CD4-positive, alpha-beta T cell (primary cell): ENCODE measurements around the gene CHKA. TPM values are rescaled to one million over a fixed set of nuclear protein-coding genes. Genes with fewer than 3 reads are reported as not detected.

Experiments used
- ATAC-seq: fragments of 200-7000 bp; cut with Tn5 transposase; one replicate; pipeline ENCODE4 v1.10.0; 2022; ENCODE audit warnings: mild to moderate bottlenecking; ENCODE audit not compliant: poor library complexity
- CTCF ChIA-PET: fragments of 350-600 bp; sonication (Branson Sonifier 250); formaldehyde crosslinking; loops from one replicate; lab custom pipeline; 2021; ENCODE audit warnings: antibody characterized with exemption, inconsistent platforms; lab: Charles Lee
- POLR2A ChIA-PET: fragments of 350-600 bp; sonication (Branson Sonifier 250); formaldehyde crosslinking; loops from one replicate; lab custom pipeline; 2021; ENCODE audit warnings: antibody characterized with exemption, inconsistent platforms; lab: Charles Lee
- DNase-seq, 14 experiments: peaks; one replicate each; pipeline ENCODE4 v3.0.0-alpha.2; 2013 to 2020; ENCODE audit warnings: mixed read lengths in 2 of 14
- H3K27ac ChIP-seq, 2 donors: one replicate each; pipeline versions ENCODE4 v1.5.1 to v1.7.0; 2013; ENCODE audit warnings: low read length in 2 of 2, low read depth in 1 of 2, mild to moderate bottlenecking in 1 of 2
- H3K27me3 ChIP-seq, 2 experiments: 1 replicate in 1 of 2; 2 replicates in 1 of 2; pipeline versions ENCODE4 v1.6.1 to v1.7.0; 2013; ENCODE audit warnings: low read length in 2 of 2, control low read depth in 1 of 2, mild to moderate bottlenecking in 1 of 2, moderate library complexity in 1 of 2; ENCODE audit not compliant: insufficient read depth in 2 of 2, control insufficient read depth in 1 of 2
- H3K36me3 ChIP-seq: one replicate; pipeline ENCODE4 v1.6.1; 2013; ENCODE audit warnings: low read length, control low read depth; ENCODE audit not compliant: insufficient read depth
- H3K4me1 ChIP-seq: one replicate; pipeline ENCODE4 v1.6.1; 2013; ENCODE audit warnings: low read length, control low read depth; ENCODE audit not compliant: insufficient read depth
- H3K4me3 ChIP-seq: one replicate; pipeline ENCODE4 v1.5.1; 2013; ENCODE audit warnings: mild to moderate bottlenecking, low read length, moderate library complexity
- H3K9me3 ChIP-seq, 2 experiments: 1 replicate in 1 of 2; 2 replicates in 1 of 2; pipeline versions ENCODE4 v1.6.1 to v1.7.0; 2013; ENCODE audit warnings: low read length in 2 of 2, mild to moderate bottlenecking in 2 of 2, control low read depth in 1 of 2, moderate library complexity in 1 of 2; ENCODE audit not compliant: control insufficient read depth in 1 of 2, insufficient read depth in 1 of 2
- H3K27ac Mint-ChIP-seq: one replicate; pipeline ENCODE4 v1.8.0; 2020; ENCODE audit warnings: mixed read lengths
- H3K27me3 Mint-ChIP-seq: one replicate; pipeline ENCODE4 v1.8.0; 2021; ENCODE audit warnings: mixed read lengths
- H3K36me3 Mint-ChIP-seq: one replicate; pipeline ENCODE4 v1.8.0; 2021; ENCODE audit warnings: low read depth, mixed read lengths
- H3K4me1 Mint-ChIP-seq: one replicate; pipeline ENCODE4 v1.8.0; 2021; ENCODE audit warnings: low read depth, mixed read lengths
- H3K4me3 Mint-ChIP-seq: one replicate; pipeline ENCODE4 v1.8.0; 2020; ENCODE audit warnings: mild to moderate bottlenecking, mixed read lengths
- H3K9me3 Mint-ChIP-seq: one replicate; pipeline ENCODE4 v1.8.0; 2020; ENCODE audit warnings: mixed read lengths
- intact Hi-C, 2 experiments: fragments of 100-400 bp; cut with DNase I in 1 of 2; cut with micrococcal nuclease in 1 of 2; formaldehyde crosslinking; loops; one replicate each; pipeline versions ENCODE4 v1.15.1 to v1.9.0; 2023 to 2025; cut with DNase I, micrococcal nuclease
- total RNA-seq, 174 experiments: library from RNA in 2 of 174; stranded (reverse) in 2 of 174; gene quantifications; one replicate each; pipeline ENCODE4 v1.2.3 and lab custom pipeline; 2021 to 2026
- TF ChIP-seq, protein P1 (sequence below): fragments of 200-600 bp; IDR thresholded peaks from one replicate; pipeline ENCODE4 v1.8.0; 2022; ENCODE audit warnings: antibody characterized with exemption, mild to moderate bottlenecking

CHKA gene
- total RNA-seq, 2 experiments from 2014 or later: 30.1 to 31.4 TPM

DNA sequence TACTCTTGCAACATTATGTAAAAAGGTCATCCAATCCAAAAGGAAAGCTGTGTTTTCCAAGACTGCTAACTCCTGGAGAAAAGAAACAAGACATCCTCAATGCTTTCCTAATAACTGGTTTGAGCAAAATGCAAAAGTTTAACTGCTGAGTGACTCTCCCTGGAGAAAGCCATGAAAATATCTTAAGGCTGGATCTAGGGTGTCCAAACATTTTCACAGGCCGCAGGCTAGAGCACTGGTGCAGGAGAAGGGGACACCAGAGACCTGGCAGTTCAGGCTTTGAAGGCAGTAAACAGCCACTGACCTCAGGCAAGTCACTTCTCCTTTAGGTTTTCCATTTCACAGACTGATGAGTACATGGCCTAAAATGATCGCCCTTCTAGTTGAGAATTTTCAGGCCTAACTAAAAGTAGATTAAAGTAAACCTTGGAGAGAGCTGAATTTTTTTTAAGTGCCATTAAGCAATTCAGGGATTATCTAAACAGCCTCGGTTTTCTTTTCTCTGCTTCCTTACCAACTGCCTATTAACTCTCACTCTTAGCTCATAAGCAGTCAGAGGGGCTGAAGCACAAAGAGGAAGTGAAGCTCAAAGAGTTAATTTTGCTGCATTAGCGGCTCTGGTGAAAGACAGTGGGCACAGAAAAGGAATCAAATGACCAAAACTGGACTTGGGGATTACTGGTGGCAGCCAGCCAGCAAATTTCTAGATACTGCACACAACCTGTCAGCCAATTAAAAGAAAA, 2.3 kb downstream of the CHKA start:
- Histone ChIP-seq H3K36me3 (no peaks in the 10 kb centered on the region), H3K9me3 (no peaks in the 10 kb centered on the region), H3K4me3 (no peak overlapping the region), H3K4me1 (peaks cover 15% of the 10 kb centered on the region), H3K27ac (no peak overlapping the region), H3K27me3 (no peaks in the 10 kb centered on the region)
- DNase-seq (peak in 1 of 14 experiments; percentile 25), ATAC-seq (no peak)
- peaks cover 9% of the 10 kb centered on the region for H3K4me1 Mint-ChIP-seq
- H3K36me3 Mint-ChIP-seq: peaks cover 5% of the 10 kb centered on the region
- no peaks in the 10 kb centered on the region for H3K27me3 Mint-ChIP-seq
- intact Hi-C loops: no loop called here
- peak overlapping the region; percentile 66 for H3K4me3 Mint-ChIP-seq
- CTCF ChIA-PET: no interaction called here
- peak overlapping the region; percentile 59 for H3K27ac Mint-ChIP-seq
- H3K9me3 Mint-ChIP-seq: no peaks in the 10 kb centered on the region
- POLR2A ChIA-PET: interaction anchor here (1.3 kb wide), 1 partner anchor 81 kb away, joined by 3 read pairs; no protein-coding TSS in a partner anchor
- TF ChIP-seq, protein P1, sequence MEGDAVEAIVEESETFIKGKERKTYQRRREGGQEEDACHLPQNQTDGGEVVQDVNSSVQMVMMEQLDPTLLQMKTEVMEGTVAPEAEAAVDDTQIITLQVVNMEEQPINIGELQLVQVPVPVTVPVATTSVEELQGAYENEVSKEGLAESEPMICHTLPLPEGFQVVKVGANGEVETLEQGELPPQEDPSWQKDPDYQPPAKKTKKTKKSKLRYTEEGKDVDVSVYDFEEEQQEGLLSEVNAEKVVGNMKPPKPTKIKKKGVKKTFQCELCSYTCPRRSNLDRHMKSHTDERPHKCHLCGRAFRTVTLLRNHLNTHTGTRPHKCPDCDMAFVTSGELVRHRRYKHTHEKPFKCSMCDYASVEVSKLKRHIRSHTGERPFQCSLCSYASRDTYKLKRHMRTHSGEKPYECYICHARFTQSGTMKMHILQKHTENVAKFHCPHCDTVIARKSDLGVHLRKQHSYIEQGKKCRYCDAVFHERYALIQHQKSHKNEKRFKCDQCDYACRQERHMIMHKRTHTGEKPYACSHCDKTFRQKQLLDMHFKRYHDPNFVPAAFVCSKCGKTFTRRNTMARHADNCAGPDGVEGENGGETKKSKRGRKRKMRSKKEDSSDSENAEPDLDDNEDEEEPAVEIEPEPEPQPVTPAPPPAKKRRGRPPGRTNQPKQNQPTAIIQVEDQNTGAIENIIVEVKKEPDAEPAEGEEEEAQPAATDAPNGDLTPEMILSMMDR: no peak

GRCh38 chr11:68117853-68118470, 3.2 kb downstream of the CHKA start:
- intact Hi-C loops: no loop called here
- ATAC-seq (no peak), DNase-seq (no peak)
- no peaks in the 10 kb centered on the region for H3K36me3 ChIP-seq
- H3K27me3 ChIP-seq: no peaks in the 10 kb centered on the region
- H3K9me3 ChIP-seq: no peaks in the 10 kb centered on the region
- H3K27ac ChIP-seq: no peak overlapping the region
- POLR2A ChIA-PET: no interaction called here
- Mint-ChIP-seq H3K4me3 (no peak overlapping the region), H3K9me3 (no peaks in the 10 kb centered on the region), H3K27me3 (no peaks in the 10 kb centered on the region), H3K27ac (no peak overlapping the region), H3K4me1 (peaks cover 9% of the 10 kb centered on the region), H3K36me3 (peaks cover 5% of the 10 kb centered on the region)
- no peak overlapping the region for H3K4me3 ChIP-seq
- TF ChIP-seq, protein P1: no peak
- peaks cover 15% of the 10 kb centered on the region for H3K4me1 ChIP-seq
- CTCF ChIA-PET: no interaction called here

- Mint-ChIP-seq H3K4me3 (no peak overlapping the region), H3K36me3 (peaks cover 5% of the 10 kb centered on the region), H3K4me1 (peaks cover 5% of the 10 kb centered on the region), H3K27me3 (no peaks in the 10 kb centered on the region), H3K27ac (no peak overlapping the region), H3K9me3 (no peaks in the 10 kb centered on the region)
- Histone ChIP-seq H3K27ac (no peak overlapping the region), H3K36me3 (no peaks in the 10 kb centered on the region), H3K4me3 (no peak overlapping the region), H3K9me3 (no peaks in the 10 kb centered on the region), H3K27me3 (no peaks in the 10 kb centered on the region), H3K4me1 (peaks cover 13% of the 10 kb centered on the region)
- DNase-seq: no peak
- ChIA-PET POLR2A (no interaction called here), CTCF (no interaction called here)
- no peak for ATAC-seq
- TF ChIP-seq, protein P1: no peak
- intact Hi-C loops: no loop called here
Measured at GRCh38 chr11:68116974-68117373, 4.2 kb downstream of the CHKA start.
